ENCODE measurements around the gene MLN.

The MLN gene

DNA sequence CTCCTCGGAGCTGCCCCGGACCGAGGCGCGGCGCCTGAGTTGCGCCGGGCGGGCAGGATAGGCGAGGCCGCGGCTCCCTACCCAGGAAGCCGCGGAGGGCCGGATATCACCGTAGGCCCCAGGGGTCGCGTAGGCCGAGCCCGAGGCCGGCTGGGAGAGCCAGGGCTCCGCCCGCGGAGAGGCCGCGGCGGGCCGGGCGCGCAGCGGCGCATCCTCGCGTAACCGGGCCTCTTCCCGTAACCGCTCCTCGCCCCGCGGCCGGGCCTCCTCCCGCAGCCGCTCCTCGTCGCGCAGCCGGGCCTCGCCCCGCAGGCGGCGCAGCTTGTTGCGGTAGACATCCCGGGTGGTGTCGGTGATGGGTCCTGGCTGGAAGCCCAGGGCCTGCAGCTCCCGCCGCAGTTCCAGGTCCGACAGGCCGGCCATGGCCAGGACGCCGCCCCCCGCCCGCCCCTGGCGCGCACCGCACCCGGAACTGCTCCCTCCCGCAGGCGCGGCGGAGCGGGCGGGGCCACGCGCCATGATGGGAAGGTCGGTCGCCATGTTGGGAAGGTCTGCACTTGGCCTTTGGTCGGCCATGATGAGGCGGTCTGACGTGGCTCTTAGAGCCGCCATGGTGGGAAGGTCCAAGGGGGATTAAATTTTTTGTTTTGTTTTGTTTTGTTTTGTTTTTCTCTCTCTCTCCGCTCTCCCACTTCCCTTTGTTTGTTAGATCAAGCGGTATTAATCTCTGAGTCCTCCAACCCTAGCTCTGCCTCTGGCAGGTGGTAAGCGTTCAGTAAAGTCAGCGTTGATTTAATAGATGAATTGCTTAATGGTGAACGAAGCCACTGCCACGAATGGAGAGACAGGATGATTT lies 14.9 kb downstream of the MLN start, which contains the start of gene LEMD2:
LEMD2 (minus strand) TSS at position 437 of the 856 bp plus-strand sequence; CDS start at position 423, 14 bp downstream.
- DNase-seq (ENCODE audit: low read depth in 3 of 3): peak; percentile 79 to 88 (median 82)

DNA sequence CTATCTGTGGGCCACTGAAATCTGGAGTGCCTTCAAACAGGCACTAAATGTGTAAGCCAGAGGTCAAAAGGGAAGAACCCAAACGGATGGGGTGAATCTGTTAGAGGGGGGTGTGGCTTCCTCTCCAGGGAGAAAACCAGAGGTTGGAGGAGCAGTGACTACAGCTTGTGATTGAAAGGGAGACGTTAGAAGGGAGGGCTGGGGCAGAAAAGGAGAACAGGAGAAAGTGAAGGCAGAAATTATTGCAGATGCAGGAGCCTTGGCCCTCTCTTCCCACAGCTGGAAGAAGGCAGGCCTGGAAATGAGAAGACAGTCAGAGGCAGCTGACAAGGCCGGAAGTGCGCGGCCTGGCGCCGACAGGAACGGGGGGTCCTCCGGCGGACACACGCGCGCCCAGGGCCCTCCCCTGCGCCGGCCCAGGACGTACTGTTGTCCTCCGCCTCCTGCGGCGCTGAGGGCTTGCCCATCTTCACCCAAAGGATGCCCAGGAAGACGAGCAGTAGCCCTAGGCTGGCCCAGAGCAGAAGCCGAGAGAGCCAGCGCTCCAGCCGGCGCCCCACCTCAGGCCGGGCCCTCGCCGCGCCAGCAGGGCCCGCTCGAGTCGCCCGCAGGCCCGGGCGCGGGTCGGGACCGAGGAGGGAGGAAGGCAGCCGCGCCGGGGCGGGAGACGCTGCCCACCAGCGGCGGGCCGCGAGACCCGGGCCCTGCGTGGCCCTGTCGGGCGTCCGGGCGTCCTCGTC lies 15.7 kb downstream of the MLN start:
- peak in 2 of 3 donors; percentile 14 to 43 for DNase-seq (ENCODE audit: low read depth in 3 of 3)

DNA sequence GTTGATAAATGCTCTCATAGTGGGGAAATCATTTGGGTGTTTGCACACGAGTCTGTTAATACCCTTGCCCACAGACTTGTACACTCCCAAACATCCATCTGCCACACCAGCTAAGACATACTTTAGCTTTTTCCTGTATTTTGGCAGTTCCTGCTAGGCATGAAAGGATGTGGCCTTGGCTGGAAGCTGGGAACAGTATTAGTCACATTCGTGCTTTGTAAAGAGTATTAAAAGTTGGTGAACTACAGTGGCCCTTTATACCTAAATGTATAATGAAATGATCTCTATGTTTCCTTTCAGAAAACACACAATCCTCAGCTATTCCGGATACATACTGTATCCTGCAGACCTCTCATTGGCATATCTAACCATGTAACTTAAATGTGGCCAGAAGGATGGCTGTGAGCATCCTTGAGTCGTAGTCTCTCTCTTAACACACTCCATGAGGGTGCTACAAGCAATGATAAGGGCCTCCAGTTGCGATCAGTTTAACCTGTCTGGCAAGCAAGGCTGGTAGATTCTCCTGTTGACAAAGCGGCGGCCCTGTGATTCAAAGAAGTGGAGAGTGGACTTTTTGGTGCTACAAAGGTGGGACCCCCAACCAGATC lies 16.4 kb downstream of the MLN start:
- no peak for DNase-seq (ENCODE audit: low read depth in 3 of 3)

DNA sequence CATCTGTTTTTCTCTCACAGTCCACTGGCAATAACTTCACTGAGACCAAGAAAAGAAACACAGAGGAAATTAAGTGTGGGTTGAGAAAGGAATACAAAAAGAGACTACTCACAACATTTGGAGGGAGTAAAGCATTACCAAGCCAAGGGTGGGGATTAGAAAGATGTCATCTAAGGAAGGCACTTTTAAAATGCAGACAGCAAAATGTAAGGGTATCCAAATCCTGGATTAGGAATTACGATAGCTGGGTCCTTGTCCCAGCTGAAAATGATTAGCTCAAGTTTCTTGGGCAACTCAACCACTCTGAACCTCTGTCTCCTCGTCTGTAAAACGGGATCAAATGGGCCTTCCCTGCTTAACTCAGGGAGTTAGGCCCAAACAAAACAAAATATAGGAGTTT lies 17.1 kb downstream of the MLN start:
- no peak for DNase-seq (ENCODE audit: low read depth in 3 of 3)

DNA sequence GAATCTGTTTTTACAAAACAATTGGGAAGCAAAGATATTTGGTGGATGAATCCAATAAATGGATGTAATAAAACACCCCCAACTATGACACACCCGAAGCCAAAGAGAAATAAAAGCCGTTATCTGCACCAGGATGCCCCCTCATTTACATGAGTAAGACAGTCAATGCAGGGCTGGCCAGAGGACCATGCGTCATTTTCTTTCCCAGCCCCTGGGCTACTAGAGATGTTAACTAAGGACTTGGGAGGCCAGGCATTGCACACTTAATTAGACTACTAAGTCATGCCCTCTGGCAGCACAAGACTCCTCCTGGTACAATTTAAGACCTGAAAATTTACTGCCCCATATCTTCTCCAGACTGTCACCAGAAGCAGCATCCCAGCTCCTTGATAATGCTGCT lies 18.0 kb downstream of the MLN start:
- no peak for DNase-seq (ENCODE audit: low read depth in 3 of 3)

DNA sequence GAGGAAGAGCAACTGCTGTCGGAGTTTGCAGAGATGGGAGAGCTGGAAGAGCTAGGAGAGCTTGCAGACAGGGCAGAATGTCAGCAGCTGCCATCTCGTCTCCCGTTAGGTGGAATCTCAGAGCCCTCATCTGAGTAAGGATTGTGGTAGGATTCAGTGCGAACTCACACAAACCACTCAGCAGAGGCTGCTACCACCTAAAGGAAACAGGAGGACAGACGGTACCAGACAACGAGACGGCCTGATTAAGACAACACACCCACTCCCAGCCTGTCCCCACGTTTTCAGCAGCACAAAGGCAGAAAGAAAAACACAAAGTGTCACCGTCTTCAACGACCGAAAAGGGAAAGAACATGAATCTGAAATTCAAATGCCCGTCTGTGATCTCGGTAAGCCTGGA lies 19.0 kb downstream of the MLN start:
- DNase-seq (ENCODE audit: low read depth in 3 of 3): no peak

DNA sequence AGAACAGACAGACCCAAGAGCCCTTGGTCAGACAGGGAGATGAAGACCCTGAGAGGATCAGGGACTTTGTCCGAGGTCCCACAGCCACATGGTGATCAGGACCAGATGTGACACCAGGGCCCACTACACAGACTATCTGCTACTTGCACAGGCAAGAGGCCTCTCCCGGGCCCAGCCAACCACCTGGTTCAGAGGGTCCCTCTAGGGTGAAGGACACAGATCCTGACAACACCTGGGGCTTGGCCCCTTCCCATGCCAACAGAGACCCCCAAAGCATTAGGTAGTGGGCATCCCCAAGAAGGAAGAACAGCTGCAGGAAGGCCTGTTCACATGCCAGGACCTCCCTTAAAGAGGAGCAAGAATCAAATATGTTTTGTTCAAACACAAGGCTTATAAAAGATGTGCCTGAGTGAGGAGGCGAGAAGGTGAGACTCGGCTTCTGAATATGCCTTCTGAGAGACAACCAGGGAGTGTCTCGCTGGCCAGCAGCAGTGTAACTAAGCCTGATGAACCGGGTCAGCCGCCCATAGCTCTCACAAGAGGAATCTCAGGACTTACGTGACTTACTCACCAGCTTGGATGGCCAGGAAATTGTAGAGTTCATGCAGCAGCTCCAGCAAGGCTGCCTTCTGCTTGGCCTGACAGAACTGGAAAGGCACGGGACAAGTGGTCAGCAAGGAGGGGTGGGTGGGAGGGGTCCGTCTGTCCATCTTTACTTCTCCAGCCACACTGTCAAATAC lies 19.9 kb downstream of the MLN start:
- DNase-seq (ENCODE audit: low read depth in 3 of 3): no peak

DNA sequence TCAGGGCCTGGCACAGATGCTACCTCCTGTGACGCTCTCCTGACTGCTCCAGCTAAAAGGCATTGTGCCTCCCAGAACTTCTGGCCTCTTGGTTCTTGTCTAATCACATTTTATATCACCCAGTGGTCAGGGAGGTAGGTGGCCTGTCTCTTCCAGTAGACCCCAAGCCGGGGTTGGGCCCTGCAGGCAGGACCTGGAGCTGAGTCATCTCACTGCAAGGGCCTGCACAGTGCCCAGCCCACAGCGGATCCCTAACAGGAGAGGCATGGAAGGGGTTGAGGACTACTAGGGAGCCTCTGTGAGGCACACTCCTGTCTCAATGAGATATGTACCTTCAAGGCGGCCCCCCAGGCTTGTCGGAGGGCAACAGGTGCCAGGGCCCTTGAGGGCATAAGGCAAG lies 21.2 kb downstream of the MLN start:
- no peak for DNase-seq (ENCODE audit: low read depth in 3 of 3)

DNA sequence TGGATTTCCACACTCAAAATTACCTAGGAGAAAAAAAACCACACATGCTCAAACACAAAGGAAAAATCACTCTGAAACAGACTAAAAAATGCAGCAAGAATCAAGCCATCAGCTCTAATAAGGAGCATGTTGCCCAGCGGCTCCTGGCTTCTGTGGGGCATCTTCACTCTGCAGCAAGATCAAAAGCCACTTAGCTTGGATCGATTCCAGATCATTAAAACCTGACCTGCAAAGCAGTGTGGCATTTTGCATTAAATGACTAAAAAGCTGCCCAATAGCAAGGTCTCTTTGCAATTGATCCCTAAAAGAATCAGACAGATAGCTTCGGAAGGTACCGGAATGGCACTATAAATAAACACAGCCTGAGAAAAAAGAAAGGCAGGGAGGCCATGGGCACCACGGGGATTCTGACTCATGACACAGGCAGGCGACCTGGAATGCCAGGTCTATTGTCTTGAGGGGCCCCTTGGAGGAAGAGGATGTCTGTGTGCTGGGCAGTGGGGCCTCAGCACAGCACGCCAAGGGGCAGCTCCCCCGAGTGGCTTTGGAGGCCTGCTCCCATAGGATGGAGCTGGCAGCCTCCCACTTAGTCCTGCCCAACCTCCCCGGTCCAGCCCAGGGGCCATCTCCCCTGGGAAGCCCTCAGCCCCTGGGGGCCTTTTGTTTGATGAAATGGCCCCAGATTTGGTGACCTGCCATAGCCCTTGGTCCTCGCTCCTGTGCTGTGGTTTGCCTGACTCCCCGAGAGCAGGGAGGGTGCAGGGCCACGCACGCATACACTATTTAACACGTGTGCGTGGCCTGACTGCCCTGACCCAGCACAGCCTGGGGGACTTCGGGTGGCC lies 22.4 kb downstream of the MLN start:
- DNase-seq (ENCODE audit: low read depth in 3 of 3): no peak

DNA sequence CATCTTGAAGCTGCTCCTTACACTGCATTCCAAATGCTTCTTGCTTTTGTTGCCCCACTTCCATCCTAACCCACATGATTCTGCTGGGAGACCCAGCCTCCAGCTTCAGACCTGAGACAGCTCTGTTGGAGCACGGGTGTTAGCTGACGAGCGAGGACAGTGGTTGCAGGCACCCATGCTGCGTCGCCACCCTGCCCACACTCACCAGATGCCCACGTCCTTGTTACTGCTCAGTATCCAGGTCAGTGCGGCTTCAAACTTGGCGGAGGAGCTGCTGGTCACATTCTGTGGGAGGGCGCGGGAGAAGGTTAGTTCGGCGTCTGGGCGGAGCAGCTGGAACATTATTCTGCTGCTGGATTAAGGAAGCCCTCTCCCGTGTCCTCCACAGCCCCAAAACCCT lies 23.9 kb downstream of the MLN start:
- no peak for DNase-seq (ENCODE audit: low read depth in 3 of 3)

DNA sequence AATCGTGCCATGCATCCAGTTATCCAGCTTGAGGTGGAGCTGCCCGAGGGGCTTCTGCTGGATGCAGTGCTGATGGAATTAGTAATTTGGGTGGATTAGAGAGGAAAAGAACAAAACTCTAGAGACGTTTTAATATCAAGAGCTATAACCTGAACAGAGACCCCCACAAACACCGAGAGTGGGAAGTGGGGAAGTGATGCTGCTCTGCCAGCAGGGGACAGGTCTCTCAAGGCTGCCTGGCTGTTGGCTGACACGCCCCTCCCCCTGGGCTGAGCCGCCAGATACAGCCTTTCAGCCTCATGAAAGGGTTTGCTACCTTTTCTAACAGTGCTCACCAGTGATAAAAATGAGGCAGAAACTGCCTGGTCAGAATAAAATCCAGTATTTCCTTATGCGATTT lies 24.5 kb downstream of the MLN start:
- no peak for DNase-seq (ENCODE audit: low read depth in 3 of 3)

DNA sequence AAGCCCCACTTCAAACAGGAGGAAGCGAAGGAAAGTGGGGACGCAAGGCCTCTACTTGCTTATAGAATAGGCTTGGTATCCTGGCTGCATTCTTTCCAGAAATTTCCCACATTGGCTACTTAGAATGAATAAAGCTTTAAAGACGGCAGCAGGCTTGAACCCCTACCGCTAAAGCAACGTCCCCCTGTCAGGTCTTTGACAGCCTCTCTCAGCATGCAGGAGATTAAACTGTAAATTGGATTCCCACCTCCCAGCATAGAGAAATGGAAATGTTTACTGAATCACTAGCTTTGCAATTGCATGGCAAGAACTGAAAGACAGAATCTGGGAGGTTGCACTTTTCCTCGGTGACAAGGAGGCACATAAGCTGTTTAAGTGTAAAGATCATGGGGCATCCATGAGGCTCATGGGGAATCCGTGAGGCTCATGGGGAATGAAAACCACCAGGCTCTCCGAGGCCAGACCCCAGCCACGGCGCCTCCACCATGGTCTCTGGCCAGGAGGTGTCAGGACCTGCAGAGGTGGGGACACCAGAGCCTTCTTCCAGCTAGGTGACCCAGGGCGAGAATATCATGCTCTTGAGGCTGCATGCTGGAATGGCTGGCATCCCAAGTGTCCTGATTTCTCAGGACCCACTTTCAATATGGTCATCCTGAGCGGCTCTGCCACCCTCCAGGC lies 25.2 kb downstream of the MLN start:
- DNase-seq (ENCODE audit: low read depth in 3 of 3): no peak

DNA sequence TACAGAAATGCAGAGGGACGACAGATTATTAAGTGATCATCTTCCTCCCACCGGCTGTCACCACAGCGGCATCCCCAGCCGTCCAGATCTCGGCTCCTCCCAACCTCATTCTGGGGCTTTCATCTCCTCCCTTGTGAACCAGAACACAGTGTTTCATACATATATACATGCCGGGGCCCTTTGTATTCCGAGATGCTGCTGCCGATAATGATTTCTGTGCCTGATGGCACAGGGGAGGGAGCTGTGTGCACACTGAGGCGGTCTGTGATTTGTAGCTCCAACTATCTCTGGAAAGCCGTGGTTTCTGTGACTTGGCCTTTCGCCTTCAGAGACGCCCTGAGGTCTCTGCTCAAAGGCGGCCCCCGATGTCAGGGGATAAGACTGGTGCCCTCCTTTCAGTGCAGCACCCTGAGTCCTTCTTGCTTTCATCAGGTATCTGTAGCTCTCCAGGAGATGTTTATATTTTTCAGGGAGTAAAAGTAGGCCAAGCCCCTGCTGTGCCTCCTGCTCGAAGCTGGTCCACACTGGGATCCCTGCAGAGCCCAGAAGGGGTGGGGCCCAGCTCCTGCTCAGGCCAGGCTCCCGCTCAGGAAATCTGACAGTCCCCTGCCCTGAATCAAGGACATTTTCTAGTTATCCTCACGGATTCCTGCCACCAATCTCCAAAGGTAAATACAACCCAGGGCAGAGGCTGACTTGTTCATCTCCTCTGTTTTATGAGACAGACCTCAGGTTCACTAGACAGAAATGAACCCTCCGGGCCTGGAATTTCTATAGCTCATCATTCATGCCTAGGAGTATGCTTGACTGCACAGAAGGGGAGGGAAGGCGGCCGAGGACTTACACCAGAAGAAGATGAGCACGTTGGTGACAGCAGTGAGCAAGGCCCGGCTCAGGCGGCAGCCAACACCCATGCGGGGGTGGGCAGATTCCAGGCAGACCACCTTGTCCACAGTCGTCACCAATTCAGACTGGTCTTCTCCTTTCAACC lies 26.1 kb downstream of the MLN start:
- DNase-seq (ENCODE audit: low read depth in 3 of 3): no peak

DNA sequence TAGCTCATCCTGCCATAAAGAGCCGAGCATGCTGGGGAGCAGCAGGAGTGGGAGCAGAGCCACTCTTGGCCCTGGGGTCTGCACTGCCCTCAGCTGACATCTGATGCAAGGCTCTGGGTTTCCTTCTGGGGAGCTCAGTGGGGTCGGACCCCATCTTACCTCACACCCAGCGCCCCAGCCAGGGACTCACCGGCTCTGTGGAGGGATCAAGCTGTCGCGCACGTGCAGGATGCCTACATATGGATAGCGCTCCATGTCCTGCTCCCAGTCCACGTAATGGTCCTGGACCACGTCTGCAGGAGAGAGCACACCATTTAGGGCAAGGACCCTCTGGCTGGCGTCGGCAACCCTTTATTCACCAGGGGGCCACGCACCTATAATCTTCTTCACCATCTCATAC lies 27.0 kb downstream of the MLN start:
- no peak for DNase-seq (ENCODE audit: low read depth in 3 of 3)

DNA sequence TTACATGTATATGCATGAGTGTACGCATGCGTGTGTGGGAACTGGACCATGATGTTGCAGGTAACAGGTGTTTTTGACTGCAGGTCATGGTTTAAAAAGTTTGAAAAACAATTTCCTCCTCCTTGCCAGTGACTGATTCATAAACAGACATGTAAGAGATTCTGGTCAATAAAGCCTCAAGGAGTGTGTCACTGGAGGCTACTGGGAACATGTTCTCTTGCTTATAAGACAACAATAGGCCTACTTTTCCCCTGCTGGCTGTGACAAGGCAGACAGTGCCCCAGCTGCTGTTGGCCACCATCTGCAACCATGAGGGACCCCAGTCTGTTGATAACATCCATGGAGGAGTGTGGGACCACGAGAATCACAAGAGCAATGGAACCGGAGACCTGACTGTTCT lies 27.6 kb downstream of the MLN start:
- DNase-seq (ENCODE audit: low read depth in 3 of 3): no peak

DNA sequence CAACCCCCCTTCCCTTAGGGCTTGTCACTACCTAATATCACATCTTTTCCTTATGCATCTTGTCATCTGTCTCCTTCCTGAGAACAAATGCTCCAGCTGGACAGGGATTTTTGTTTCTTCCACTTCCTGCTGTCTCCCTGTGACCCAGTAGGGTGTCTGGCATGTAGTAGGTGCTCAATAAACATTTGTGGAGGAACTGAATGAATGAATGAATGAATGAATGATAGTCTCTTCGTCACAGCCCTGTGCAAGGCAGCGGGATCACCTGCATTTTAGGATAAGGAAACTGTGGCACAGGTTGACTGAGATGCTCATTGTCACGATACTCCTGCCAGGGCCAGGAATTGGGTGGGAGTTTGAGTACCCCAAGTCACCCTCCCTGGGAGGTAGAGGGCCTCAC lies 29.0 kb downstream of the MLN start:
- no peak for DNase-seq (ENCODE audit: low read depth in 3 of 3)

DNA sequence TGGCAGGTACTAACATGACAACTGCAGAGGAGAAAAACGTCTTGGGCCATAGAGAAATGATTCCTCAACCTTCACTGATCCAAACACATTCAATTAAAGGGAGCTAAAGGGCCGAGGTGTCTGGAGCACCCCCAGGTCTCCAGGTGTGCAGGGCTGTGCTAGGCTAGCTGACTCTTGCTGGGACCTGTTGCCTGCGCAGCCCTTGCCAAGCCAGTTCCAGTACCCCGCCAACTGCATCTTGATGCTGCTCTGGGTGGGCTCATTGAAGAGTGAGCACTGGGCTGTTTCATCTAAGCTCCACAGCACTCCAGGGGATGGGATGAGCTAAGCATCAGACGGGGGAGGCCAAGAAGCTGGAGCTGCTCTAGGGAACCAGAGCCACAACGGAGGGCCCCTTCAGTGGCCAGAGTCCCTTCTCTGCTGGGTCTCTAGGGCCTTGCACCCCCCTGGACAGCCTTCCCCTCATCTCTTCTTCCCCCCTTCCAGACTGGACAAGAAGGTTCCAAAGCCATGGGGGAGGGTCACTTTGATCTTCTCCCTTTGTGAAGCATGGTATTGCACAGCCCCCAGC lies 30.8 kb downstream of the MLN start:
- no peak for DNase-seq (ENCODE audit: low read depth in 3 of 3)

DNA sequence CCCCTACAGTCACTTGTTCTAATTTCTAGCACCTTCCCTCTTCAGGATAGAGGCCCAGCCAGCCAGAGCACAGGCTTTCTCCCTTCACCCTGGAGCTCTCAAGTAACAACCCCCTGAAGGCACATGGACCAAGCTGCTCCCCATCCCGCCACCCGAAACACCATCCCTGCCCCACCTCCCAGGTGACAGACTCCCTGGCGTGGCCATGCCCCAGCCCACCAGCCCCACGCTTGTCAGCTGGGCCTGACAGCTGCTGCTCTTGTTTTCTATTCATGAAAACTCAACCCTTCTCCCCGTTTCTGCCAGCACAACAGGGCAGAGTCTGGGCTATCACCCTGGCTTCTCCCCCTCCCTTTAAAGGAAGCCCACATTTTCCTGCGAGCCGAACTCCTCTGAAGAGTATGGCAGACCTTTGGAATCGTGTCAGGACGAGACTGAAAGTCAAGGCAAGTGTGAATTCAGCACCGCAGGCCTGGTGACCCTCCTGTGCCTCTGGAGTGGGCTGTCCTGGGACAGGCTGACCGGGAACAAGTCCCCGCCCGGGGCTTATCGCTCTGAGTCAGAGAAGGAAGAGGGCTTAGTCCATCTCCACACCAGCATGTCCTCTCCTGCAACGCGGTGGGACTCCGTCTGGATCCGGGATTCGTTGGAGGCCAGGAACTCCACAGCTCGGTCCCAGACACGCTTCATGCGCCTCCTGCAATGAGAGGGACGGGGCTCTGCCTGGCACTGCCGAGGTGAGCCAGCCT lies 31.5 kb downstream of the MLN start:
- no peak for DNase-seq (ENCODE audit: low read depth in 3 of 3)
